Spleen (tissue), 7 donors: ENCODE data around the gene UBL4A.

Experiments
- POLR2AphosphoS5 ChIP-seq, 3 donors: sonication (generic); formaldehyde crosslinking; IDR thresholded peaks; one replicate each; pipeline ENCODE4 v1.5.1; 2017; ENCODE audit warnings: antibody characterized with exemption in 3 of 3
- TF ChIP-seq, protein P1 (sequence below), 11 experiments: fragments of 200-600 bp in 7 of 11; fragments of 450-650 bp in 4 of 11; sonication (generic) in 4 of 11; IDR thresholded peaks in 8 of 11; conservative IDR thresholded peaks in 3 of 11; 1 replicate in 7 of 11; 2 replicates in 4 of 11; pipeline versions ENCODE4 v1.4.0 to v1.8.0; 2016 to 2021; ENCODE audit warnings: antibody characterized with exemption in 11 of 11, inconsistent platforms in 4 of 11, mild to moderate bottlenecking in 1 of 11
- donor health status: DM: no; HTN: no; CAD: no; lungs with moderate emphysema.
- donor health status: DM: no; HTN: no; CAD: no.
- donor health status: DM: no; HTN: no; CAD: no.

DNA sequence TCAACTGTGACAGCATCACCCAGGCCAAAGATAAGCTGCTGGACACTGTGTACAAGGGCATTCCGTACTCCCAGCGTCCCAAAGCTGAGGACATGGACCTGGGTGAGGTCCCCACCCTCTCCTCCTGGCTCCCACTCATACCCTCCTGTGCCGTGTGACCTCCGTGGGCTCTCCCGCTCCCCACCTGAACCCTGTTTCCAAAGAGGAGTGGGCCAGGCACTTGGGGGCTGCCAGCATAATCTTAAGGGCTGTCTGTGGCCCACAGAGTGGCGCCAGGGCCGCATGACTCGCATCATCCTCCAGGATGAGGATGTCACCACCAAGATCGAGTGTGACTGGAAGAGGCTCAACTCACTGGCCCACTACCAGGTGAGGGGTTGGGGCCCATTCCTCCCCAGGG is 17.3 kb downstream of the UBL4A start:
- TF ChIP-seq POLR2AphosphoS5 (IDR thresholded peaks at IDR 0.05): no peak
- TF ChIP-seq, protein P1, sequence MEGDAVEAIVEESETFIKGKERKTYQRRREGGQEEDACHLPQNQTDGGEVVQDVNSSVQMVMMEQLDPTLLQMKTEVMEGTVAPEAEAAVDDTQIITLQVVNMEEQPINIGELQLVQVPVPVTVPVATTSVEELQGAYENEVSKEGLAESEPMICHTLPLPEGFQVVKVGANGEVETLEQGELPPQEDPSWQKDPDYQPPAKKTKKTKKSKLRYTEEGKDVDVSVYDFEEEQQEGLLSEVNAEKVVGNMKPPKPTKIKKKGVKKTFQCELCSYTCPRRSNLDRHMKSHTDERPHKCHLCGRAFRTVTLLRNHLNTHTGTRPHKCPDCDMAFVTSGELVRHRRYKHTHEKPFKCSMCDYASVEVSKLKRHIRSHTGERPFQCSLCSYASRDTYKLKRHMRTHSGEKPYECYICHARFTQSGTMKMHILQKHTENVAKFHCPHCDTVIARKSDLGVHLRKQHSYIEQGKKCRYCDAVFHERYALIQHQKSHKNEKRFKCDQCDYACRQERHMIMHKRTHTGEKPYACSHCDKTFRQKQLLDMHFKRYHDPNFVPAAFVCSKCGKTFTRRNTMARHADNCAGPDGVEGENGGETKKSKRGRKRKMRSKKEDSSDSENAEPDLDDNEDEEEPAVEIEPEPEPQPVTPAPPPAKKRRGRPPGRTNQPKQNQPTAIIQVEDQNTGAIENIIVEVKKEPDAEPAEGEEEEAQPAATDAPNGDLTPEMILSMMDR (IDR thresholded peaks at IDR 0.05 in 8 of 11, conservative IDR thresholded peaks at IDR 0.05 in 3 of 11): no peak
